Stomach (tissue), 9 donors: ENCODE results near the gene MPDU1. TPM values are rescaled to one million over a fixed set of nuclear protein-coding genes. Genes with fewer than 3 reads are reported as not detected.

ENCODE experiments used
- DNase-seq, 2 donors: peaks; one replicate each; pipeline versions ENCODE4 v3.0.0 to v3.0.0-alpha.2; 2013 to 2019
- H3K27ac ChIP-seq, 5 donors: fragments of 200-600 bp in 4 of 5; sonication (generic) in 4 of 5; one replicate each; pipeline ENCODE4 v1.5.1; 2013 to 2019; ENCODE audit warnings: mild to moderate bottlenecking in 1 of 5, moderate library complexity in 1 of 5
- H3K27me3 ChIP-seq, 3 donors: fragments of 200-600 bp; sonication (generic); one replicate each; pipeline ENCODE4 v1.5.1; 2017 to 2019; ENCODE audit warnings: mixed run types in 1 of 3
- H3K36me3 ChIP-seq, 4 donors: fragments of 200-600 bp; sonication (generic); 1 replicate in 3 of 4; 2 replicates in 1 of 4; pipeline ENCODE4 v1.5.1; 2016 to 2019
- H3K4me1 ChIP-seq, 4 donors: fragments of 200-600 bp; sonication (generic); one replicate each; pipeline ENCODE4 v1.5.1; 2016 to 2019
- H3K4me3 ChIP-seq, 4 donors: fragments of 200-600 bp; sonication (generic) in 3 of 4; one replicate each; pipeline ENCODE4 v1.5.1; 2016 to 2019; ENCODE audit warnings: mild to moderate bottlenecking in 1 of 4
- H3K9me3 ChIP-seq, 4 donors: fragments of 200-600 bp; sonication (generic); one replicate each; pipeline ENCODE4 v1.5.1; 2016 to 2019
- CTCF ChIP-seq, 7 experiments: fragments of 450-650 bp in 4 of 7; fragments of 200-600 bp in 3 of 7; sonication (generic) in 3 of 7; IDR thresholded peaks; one replicate each; pipeline ENCODE4 v1.5.1; 2016 to 2019; ENCODE audit warnings: antibody characterized with exemption in 7 of 7, control low read depth in 2 of 7, mild to moderate bottlenecking in 1 of 7
- EP300 ChIP-seq: sonication (generic); formaldehyde crosslinking; IDR thresholded peaks from one replicate; pipeline ENCODE4 v1.6.1; 2017; ENCODE audit warnings: antibody characterized with exemption
- POLR2A ChIP-seq, 4 donors: fragments of 450-650 bp; IDR thresholded peaks; one replicate each; pipeline ENCODE4 v1.6.1; 2016; ENCODE audit warnings: antibody characterized with exemption in 4 of 4, control low read depth in 2 of 4, mild to moderate bottlenecking in 1 of 4, moderate library complexity in 1 of 4
- POLR2AphosphoS5 ChIP-seq, 3 donors: sonication (generic); formaldehyde crosslinking; IDR thresholded peaks; one replicate each; pipeline ENCODE4 v1.6.1; 2016; ENCODE audit warnings: antibody characterized with exemption in 3 of 3
- WGBS, 5 donors: extraction: QIAGEN DNeasy Blood & Tissue Kit in 3 of 5; methylation state at CpG; one replicate each; pipeline versions ENCODE4 v1.1.5 to v1.1.7; 2013 to 2018; 5-methylcytosine and 5-hydroxymethylcytosine counted together
- intact Hi-C: fragments of 100-400 bp; cut with DNase I; formaldehyde crosslinking; loops from one replicate; pipeline ENCODE4 v1.15.1; 2023; ENCODE audit warnings: low total_unique reads
- polyA plus RNA-seq, 3 donors: library from polyadenylated mRNA; stranded (reverse); fragments of 200-250 nt; gene quantifications; one replicate each; pipeline ENCODE4 v1.2.3, GENCODE V29; 2013
- total RNA-seq, 5 donors: library from RNA; depleted of rRNA; stranded (reverse); fragments of >200 nt; gene quantifications; one replicate each; pipeline versions ENCODE4 v1.1.0 to v1.2.3, GENCODE V29; 2014 to 2016
- donor health status: healthy with polysubstance abuse.
- donor health status: Bipolar disorder and iron deficiency.
- donor health status: healthy.

The MPDU1 gene
- total and polyA plus RNA-seq, 8 donors = 27.2 to 188 (median 68.3) TPM

GRCh38 chr17:7558544-7559319 lies 24.9 kb upstream of the MPDU1 start, which contains the start of gene TNFSF13:
TSS of gene TNFSF13 (plus strand) at chr17:7558750. CDS start at chr17:7559040, 290 bp downstream.
- Histone ChIP-seq H3K4me3 (peak within 1 kb of the TSS; percentile 67 to 99 (median 96)), H3K4me1 (peaks cover 53 to 73% (median 67%) of the 10 kb centered on the region in 4 donors), H3K27ac (peak within 1 kb of the TSS; percentile 93 to 99 (median 97)), H3K36me3 (peaks cover 6 to 11% (median 9%) of the 10 kb centered on the region in 4 donors), H3K27me3 (no peaks in the 10 kb centered on the region), H3K9me3 (no peaks in the 10 kb centered on the region)
- TF ChIP-seq POLR2AphosphoS5 (IDR thresholded peaks at IDR 0.05) = peak in 1 of 3 donors; percentile 50
- TF ChIP-seq EP300 = no peak
- no peak for TF ChIP-seq POLR2A (IDR thresholded peaks at IDR 0.05)
- no peak for TF ChIP-seq CTCF (IDR thresholded peaks at IDR 0.05)
- peak in 1 of 2 donors; percentile 73 for DNase-seq
- WGBS, 5 donors = 12 to 18% (median 17%) methylated on average over 15 to 16 of the region's 16 CpGs
- intact Hi-C loops = no loop called here

GRCh38 chr17:7559320-7560171 lies 24.1 kb upstream of the MPDU1 start:
- H3K27ac ChIP-seq = peak overlapping the region; percentile 93 to 99 (median 97)
- H3K27me3 ChIP-seq = no peaks in the 10 kb centered on the region
- TF ChIP-seq POLR2A (IDR thresholded peaks at IDR 0.05) (no peak), POLR2AphosphoS5 (IDR thresholded peaks at IDR 0.05) (peak in 1 of 3 donors; percentile 10)

GRCh38 chr17:7560172-7561027 lies 23.3 kb upstream of the MPDU1 start:
- H3K27ac ChIP-seq = peak overlapping the region; percentile 93 to 99 (median 97)
- DNase-seq = peak; percentile 81 to 90
- peak in 6 of 7 experiments; percentile 38 to 83 (median 70) for TF ChIP-seq CTCF (IDR thresholded peaks at IDR 0.05)
- peak in 2 of 3 donors; percentile 34 to 50 for TF ChIP-seq POLR2AphosphoS5 (IDR thresholded peaks at IDR 0.05)
- TF ChIP-seq POLR2A (IDR thresholded peaks at IDR 0.05) = no peak
- no peak for TF ChIP-seq EP300
- peak overlapping the region; percentile 67 to 99 (median 96) for H3K4me3 ChIP-seq
- intact Hi-C loops = no loop called here
- no peaks in the 10 kb centered on the region for H3K9me3 ChIP-seq
- peaks cover 53 to 83% (median 78%) of the 10 kb centered on the region in 4 donors for H3K4me1 ChIP-seq
- WGBS, 5 donors = 17 to 25% (median 22%) methylated on average over 22 of the region's 22 CpGs
- peaks cover 21 to 25% (median 24%) of the 10 kb centered on the region in 4 donors for H3K36me3 ChIP-seq
- no peaks in the 10 kb centered on the region for H3K27me3 ChIP-seq

More at GRCh38 chr17:7559320-7560171, 24.1 kb upstream of the MPDU1 start:
- Histone ChIP-seq H3K4me3 (peak overlapping the region; percentile 67 to 99 (median 96)), H3K9me3 (no peaks in the 10 kb centered on the region), H3K36me3 (peaks cover 13 to 18% (median 16%) of the 10 kb centered on the region in 4 donors), H3K4me1 (peaks cover 53 to 81% (median 74%) of the 10 kb centered on the region in 4 donors)
- intact Hi-C loops = no loop called here
- WGBS, 5 donors = 28 to 56% (median 43%) methylated on average over 15 to 18 of the region's 18 CpGs
- DNase-seq = peak; percentile 70 to 79

- WGBS, 5 donors = 0 to 1% (median 0%) methylated on average over 32 of the region's 32 CpGs
- Histone ChIP-seq H3K27me3 (no peaks in the 10 kb centered on the region), H3K9me3 (no peaks in the 10 kb centered on the region), H3K4me3 (peak overlapping the region; percentile 67 to 99 (median 96)), H3K27ac (peak overlapping the region; percentile 93 to 99 (median 97)), H3K4me1 (peaks cover 53 to 83% (median 78%) of the 10 kb centered on the region in 4 donors), H3K36me3 (peaks cover 27 to 32% (median 31%) of the 10 kb centered on the region in 4 donors)
- peak; percentile 96 to 97 for DNase-seq
- TF ChIP-seq POLR2AphosphoS5 (IDR thresholded peaks at IDR 0.05) (peak in 1 of 3 donors; percentile 64), POLR2A (IDR thresholded peaks at IDR 0.05) (no peak), EP300 (no peak), CTCF (IDR thresholded peaks at IDR 0.05) (peak in 5 of 7 experiments; percentile 66 to 93 (median 79))
- intact Hi-C loops = no loop called here
These were observed 22.6 kb upstream of the MPDU1 start for GRCh38 chr17:7561028-7561575.
